Stimulated activated CD8-positive, alpha-beta memory T cell treated with anti-CD3 and anti-CD28 coated beads, Interleukin-7, amount 100 ng/mL, for 1 hour (primary cell): ENCODE data around the gene USP6NL.

ENCODE experiments used
- DNase-seq, 2 donors: peaks; one replicate each; pipeline ENCODE4 v3.0.0-alpha.2; 2020; ENCODE audit warnings: low read depth in 2 of 2

The USP6NL gene

DNA sequence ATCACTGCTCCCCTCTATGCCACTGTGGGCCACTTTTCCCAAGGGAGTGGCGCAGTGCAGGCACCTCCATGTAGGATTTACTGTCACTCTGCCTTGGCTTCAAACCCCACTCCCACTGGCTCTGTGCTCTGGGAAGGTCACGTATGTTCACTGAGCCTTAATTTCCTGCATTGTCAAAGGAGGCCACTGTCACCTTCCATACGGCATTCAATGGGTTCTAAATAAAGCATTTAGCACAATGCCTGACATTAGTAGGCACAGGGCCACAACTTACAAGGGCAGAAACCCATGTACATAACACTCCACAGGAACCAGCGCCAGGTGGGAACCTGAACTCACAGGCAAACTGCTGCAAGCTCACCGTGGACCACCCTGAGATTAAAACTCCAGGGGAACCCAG, 196.4 kb downstream of the USP6NL start:
- DNase-seq = no peak

- DNase-seq = no peak
Measured at GRCh38 chr10:11414314-11415038, 197.0 kb downstream of the USP6NL start.

GRCh38 chr10:11411926-11412545, 199.4 kb downstream of the USP6NL start:
- no peak for DNase-seq

DNA sequence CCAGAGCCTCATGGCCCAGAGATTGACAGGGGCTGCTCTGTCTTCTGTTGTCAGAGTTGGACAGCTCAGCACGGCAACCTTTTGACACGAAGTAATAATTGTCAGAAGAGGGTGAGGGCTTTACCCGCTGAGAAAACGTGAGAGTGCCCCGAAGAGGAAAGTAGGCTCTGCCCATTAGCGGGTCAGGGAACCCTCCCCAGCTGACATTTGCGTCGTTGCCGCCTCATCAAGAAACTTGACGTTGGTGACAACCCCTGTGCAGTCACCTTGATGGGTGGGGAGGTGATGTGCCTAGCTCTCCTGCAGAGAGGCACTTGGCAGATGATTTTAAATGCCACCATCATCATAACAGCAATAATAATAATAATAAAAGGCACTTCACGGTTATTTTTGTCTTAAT, 202.1 kb downstream of the USP6NL start:
- no peak for DNase-seq

GRCh38 chr10:11407939-11408338, 203.5 kb downstream of the USP6NL start:
- DNase-seq = no peak

GRCh38 chr10:11406746-11407145, 204.7 kb downstream of the USP6NL start:
- no peak for DNase-seq

DNA sequence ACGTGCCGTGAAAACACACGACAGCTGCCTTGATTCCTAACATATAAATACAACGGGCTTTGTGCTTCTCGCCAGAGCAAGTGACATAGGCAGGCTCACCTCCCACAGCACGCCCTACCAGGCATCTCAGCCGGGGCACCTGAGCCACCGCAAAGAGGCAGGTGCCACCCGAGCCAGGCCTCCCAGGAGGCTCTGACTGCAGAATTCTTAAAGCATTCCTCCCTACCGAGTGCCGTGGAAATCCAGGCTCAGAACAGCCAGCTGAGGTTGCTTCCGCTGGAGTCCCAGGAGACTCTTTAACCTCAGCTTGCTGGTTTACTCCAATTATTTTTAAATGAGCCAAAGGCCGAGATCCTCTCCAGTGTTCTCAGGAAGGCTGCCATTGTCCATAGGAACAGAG, 206.5 kb downstream of the USP6NL start:
- no peak for DNase-seq
